ENCODE results near the gene ST3GAL5.
A peak's percentile ranks its signal among the peaks of the same experiment; 100 is the strongest.
"Not testable (repeated sequence)": the region's sequence is repeated elsewhere in the genome, so short reads cannot be mapped to it uniquely, and the experiment has no call there.

The ST3GAL5 gene

GRCh38 chr2:85888684-85889626, at the start of gene ST3GAL5:
Gene ST3GAL5 (minus strand): TSS chr2:85888990. CDS start chr2:85888905, 85 bp downstream.
- peak; percentile 60 for DNase-seq

GRCh38 chr2:85938456-85938855, 49.7 kb upstream of the ST3GAL5 start:
- DNase-seq: no peak

- no peak for DNase-seq
These were observed 48.3 kb upstream of the ST3GAL5 start for GRCh38 chr2:85937069-85937439.

- DNase-seq: no peak
These were observed 47.8 kb upstream of the ST3GAL5 start for GRCh38 chr2:85936421-85937068.

- DNase-seq: no peak
These were observed 47.0 kb upstream of the ST3GAL5 start for GRCh38 chr2:85935746-85936208.

GRCh38 chr2:85935170-85935745, 46.5 kb upstream of the ST3GAL5 start:
- no peak for DNase-seq

- DNase-seq: no peak
These were observed 45.2 kb upstream of the ST3GAL5 start for GRCh38 chr2:85933753-85934594.

- not testable (repeated sequence) for DNase-seq
These were observed 42.4 kb upstream of the ST3GAL5 start for GRCh38 chr2:85931151-85931550.

GRCh38 chr2:85930129-85931124, 41.6 kb upstream of the ST3GAL5 start:
- no peak for DNase-seq

- DNase-seq: no peak
These were observed 40.6 kb upstream of the ST3GAL5 start for GRCh38 chr2:85929096-85930050.

- DNase-seq: no peak
These were observed 38.3 kb upstream of the ST3GAL5 start for GRCh38 chr2:85926931-85927661.

- DNase-seq: no peak
These were observed 37.7 kb upstream of the ST3GAL5 start for GRCh38 chr2:85926526-85926925.

- DNase-seq: no peak
These were observed 36.5 kb upstream of the ST3GAL5 start for GRCh38 chr2:85925216-85925671.

- DNase-seq: no peak
These were observed 35.7 kb upstream of the ST3GAL5 start for GRCh38 chr2:85924522-85924921.

GRCh38 chr2:85922199-85922598, 33.4 kb upstream of the ST3GAL5 start:
- no peak for DNase-seq

GRCh38 chr2:85921659-85922058, 32.9 kb upstream of the ST3GAL5 start:
- no peak for DNase-seq

GRCh38 chr2:85920810-85921545, 32.2 kb upstream of the ST3GAL5 start:
- no peak for DNase-seq

Data from DMS79 (cell line).